ENCODE results near the gene TBL1X. TPM values are rescaled to one million over a fixed set of nuclear protein-coding genes. Genes with fewer than 3 reads are reported as not detected.

TBL1X gene
- total and polyA plus RNA-seq, 8 donors, result 4.7 to 53.1 (median 9.5) TPM

- Histone ChIP-seq H3K9me3 (no peaks in the 10 kb centered on the region), H3K27me3 (no peaks in the 10 kb centered on the region), H3K4me3 (no peak overlapping the region), H3K27ac (no peak overlapping the region), H3K36me3 (no peaks in the 10 kb centered on the region), H3K4me1 (no peaks in the 10 kb centered on the region)
- 29 to 49% (median 38%) methylated on average over 5 of the region's 5 CpGs for WGBS, 5 donors
- TF ChIP-seq POLR2A (IDR thresholded peaks at IDR 0.05), result no peak
- no peak for TF ChIP-seq POLR2AphosphoS5 (IDR thresholded peaks at IDR 0.05)
- no peak for TF ChIP-seq EP300 (IDR thresholded peaks at IDR 0.05)
- TF ChIP-seq CTCF (IDR thresholded peaks at IDR 0.05), result no peak
- DNase-seq, result no peak
- intact Hi-C loops (cut with DNase I; ENCODE audit: low total_unique reads), result no loop called here
Observed at GRCh38 chrX:9610771-9611392, 146.0 kb downstream of the TBL1X start.

- Histone ChIP-seq H3K4me1 (no peaks in the 10 kb centered on the region), H3K36me3 (no peaks in the 10 kb centered on the region), H3K9me3 (no peaks in the 10 kb centered on the region), H3K4me3 (no peak overlapping the region), H3K27me3 (no peaks in the 10 kb centered on the region), H3K27ac (no peak overlapping the region)
- TF ChIP-seq POLR2AphosphoS5 (IDR thresholded peaks at IDR 0.05), result no peak
- no peak for TF ChIP-seq EP300 (IDR thresholded peaks at IDR 0.05)
- TF ChIP-seq POLR2A (IDR thresholded peaks at IDR 0.05), result no peak
- TF ChIP-seq CTCF (IDR thresholded peaks at IDR 0.05), result no peak
- intact Hi-C loops (cut with DNase I; ENCODE audit: low total_unique reads), result no loop called here
- no peak for DNase-seq
- WGBS, 5 donors, result 77 to 89% (median 82%) methylated on average over 14 to 16 of the region's 16 CpGs
Observed at GRCh38 chrX:9611436-9612145, 146.7 kb downstream of the TBL1X start.

- no peak overlapping the region for H3K27ac ChIP-seq
- WGBS, 5 donors, result 81 to 96% (median 94%) methylated on average over 4 of the region's 4 CpGs
- no peaks in the 10 kb centered on the region for H3K9me3 ChIP-seq
- no peak for DNase-seq
- no peaks in the 10 kb centered on the region for H3K27me3 ChIP-seq
- intact Hi-C loops (cut with DNase I; ENCODE audit: low total_unique reads), result no loop called here
- H3K4me1 ChIP-seq, result no peaks in the 10 kb centered on the region
- no peaks in the 10 kb centered on the region for H3K36me3 ChIP-seq
- no peak overlapping the region for H3K4me3 ChIP-seq
- no peak for TF ChIP-seq POLR2AphosphoS5 (IDR thresholded peaks at IDR 0.05)
- no peak for TF ChIP-seq POLR2A (IDR thresholded peaks at IDR 0.05)
- no peak for TF ChIP-seq EP300 (IDR thresholded peaks at IDR 0.05)
- no peak for TF ChIP-seq CTCF (IDR thresholded peaks at IDR 0.05)
Observed at GRCh38 chrX:9612146-9612505, 147.3 kb downstream of the TBL1X start.

GRCh38 chrX:9614016-9614415 lies 149.2 kb downstream of the TBL1X start:
- intact Hi-C loops (cut with DNase I; ENCODE audit: low total_unique reads), result no loop called here
- no peaks in the 10 kb centered on the region for H3K36me3 ChIP-seq
- no peak overlapping the region for H3K4me3 ChIP-seq
- WGBS, 5 donors, result 60 to 88% (median 71%) methylated on average over 1 of the region's 1 CpG
- no peak overlapping the region for H3K27ac ChIP-seq
- H3K4me1 ChIP-seq, result no peaks in the 10 kb centered on the region
- DNase-seq, result no peak
- TF ChIP-seq CTCF (IDR thresholded peaks at IDR 0.05) (no peak), EP300 (IDR thresholded peaks at IDR 0.05) (no peak), POLR2A (IDR thresholded peaks at IDR 0.05) (no peak), POLR2AphosphoS5 (IDR thresholded peaks at IDR 0.05) (no peak)
- H3K27me3 ChIP-seq, result no peaks in the 10 kb centered on the region
- no peaks in the 10 kb centered on the region for H3K9me3 ChIP-seq

Data from stomach (tissue), 9 donors.